ENCODE data around the gene EPB41L2.
"Not testable (repeated sequence)": the region's sequence is repeated elsewhere in the genome, so short reads cannot be mapped to it uniquely, and the experiment has no call there.

EPB41L2 gene

DNA sequence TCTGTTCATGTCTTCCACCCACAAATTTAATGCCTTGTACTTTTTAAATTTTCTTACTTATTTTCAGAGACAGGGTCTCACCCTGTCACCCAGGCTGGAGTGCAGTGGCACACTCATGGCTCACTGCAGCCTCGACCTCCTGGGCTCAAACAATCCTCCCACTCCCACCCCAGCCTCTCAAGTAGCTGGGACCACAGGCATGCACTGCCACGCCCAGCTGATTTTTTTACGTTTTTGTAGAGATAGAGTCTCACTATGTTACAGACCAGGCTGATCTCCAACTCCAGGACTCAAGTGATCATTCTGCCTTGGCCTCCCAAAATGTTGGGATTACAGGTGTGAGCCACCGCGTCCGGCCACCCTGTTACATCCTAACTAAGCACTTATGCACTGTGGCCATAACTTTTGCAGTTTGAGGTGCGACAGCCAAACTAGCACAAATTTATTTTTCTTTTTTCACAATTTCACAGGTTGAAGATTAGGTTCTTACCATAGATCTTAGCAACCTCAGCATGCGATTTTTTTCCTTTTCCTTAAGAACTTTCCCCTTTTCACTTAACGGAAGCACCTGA, 92.1 kb downstream of the EPB41L2 start:
- no peak for DNase-seq

GRCh38 chr6:130969791-130970491, 93.1 kb downstream of the EPB41L2 start:
- no peak for DNase-seq

DNA sequence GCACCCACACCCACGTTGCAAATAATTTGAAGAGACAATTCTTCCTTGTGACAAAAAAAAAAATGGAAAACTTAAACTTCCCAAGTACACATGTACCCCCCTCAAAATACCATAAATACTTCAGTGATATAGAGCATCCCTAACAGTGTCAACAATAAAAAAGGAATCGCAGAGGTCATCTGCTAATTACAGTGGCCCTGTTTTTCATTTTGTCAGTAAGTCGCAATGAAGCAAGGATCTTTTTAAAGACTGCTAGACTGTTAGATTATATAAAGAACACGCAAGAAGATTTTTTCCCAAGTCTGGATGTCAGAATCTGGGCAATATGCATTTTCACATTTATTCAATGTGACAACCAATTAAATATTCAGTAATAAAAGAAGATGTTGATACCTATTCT, 93.9 kb downstream of the EPB41L2 start:
- no peak for DNase-seq

GRCh38 chr6:130968476-130968875, 94.6 kb downstream of the EPB41L2 start:
- DNase-seq: no peak

DNA sequence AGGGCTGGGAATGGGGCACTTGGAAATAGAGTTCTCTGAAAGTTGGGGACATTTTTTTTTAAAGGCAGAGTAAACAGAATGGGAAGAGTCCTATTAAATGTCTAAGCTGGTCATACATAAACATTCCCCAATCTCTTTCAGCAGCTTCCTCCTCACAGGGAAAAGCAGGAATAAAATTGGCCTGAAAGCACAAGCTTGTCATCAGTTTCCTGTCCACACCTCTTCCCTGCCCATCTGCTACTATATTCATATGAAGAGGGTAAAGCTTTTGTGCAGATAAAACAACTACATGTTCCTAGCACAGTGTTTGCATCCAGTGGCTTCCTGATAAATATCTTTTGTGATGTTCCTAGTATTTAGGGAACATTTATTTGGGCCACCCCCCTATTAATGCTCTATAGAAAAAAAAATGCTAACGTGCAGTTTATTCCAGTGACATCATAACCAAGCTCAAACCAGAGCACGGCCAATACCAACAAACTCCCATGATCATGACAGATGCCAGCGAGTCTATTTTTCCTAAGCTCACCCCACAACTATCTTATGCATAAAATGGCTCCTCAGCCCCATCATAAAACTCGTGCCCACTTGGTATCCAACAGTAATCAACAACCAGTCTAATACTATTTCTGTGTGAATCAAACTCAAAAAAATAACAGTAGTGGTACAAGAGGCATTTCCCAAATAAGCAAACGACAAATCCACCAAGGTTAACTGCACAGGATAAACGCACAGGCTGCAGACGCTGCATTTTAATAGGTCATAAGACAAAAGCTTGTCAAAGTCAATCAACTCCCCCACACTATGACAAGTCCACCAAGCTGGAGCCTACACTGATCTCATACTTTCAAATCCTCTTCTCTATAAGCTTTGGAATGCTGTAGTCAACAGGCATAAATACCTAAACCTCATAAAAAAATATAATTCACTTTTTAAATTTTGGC, 95.3 kb downstream of the EPB41L2 start:
- no peak for DNase-seq

- DNase-seq: peak; percentile 6
Measured at GRCh38 chr6:130966344-130966980, 96.6 kb downstream of the EPB41L2 start.

DNA sequence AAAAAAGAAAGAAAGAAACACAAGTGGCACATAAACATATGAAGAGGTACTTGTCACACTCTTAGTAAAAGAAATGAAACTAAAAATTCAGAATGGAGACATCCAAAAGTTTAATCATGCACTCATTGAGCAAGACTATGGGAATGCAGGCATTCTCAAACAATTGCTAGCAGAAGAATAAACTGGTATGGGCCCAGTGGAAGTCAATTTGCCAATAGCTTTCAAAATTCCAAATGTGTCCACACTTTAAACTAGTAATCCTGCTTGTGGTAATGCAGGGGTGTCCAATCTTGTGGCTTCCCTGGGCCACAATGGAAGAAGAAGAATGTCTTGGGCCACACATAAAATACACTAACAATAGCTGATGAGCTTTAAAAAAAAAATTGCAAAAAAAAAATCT, 97.4 kb downstream of the EPB41L2 start:
- no peak for DNase-seq

GRCh38 chr6:130964808-130965604, 98.0 kb downstream of the EPB41L2 start:
- no peak for DNase-seq

DNA sequence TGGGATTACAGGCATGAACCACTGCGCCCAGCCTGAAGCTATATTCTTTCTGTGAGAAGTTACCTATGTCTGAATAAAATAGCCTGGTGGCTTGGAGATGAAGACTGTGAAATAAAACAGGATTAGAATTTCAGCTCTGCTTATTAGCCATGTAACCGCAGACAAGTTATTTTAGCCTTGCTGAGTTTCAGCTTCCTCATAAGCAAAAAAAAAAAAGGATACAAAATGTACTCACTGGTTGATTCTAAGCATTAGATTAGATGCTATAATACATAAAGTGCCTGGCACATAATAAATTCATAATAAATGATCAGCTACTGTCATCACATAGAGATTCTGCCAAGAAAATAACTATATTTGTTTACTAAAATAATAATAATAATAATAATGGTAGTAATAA, 98.8 kb downstream of the EPB41L2 start:
- DNase-seq: no peak

GRCh38 chr6:130962966-130963365, 100.1 kb downstream of the EPB41L2 start:
- no peak for DNase-seq

GRCh38 chr6:130961148-130961547, 101.9 kb downstream of the EPB41L2 start:
- no peak for DNase-seq

GRCh38 chr6:130959951-130960350, 103.1 kb downstream of the EPB41L2 start:
- no peak for DNase-seq

DNA sequence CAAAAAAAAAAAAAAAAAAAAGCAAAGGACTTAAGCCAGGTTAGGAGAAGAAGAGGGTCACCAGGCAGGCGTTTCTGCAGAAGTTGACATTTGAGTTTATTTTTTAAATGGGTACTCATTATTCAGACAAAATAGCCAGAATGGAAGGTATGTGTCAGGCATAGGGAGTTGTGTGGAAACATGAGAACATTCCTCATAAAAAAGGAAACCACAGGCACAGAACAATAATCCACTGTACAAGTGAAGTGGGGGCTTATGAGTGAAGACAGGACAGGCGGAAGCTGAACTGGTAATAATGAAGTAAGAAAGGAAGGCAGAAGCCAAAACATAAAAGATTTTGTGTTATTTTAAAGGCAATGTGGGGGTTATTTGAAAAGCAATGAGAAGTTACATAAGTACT, 104.6 kb downstream of the EPB41L2 start:
- DNase-seq: no peak

DNA sequence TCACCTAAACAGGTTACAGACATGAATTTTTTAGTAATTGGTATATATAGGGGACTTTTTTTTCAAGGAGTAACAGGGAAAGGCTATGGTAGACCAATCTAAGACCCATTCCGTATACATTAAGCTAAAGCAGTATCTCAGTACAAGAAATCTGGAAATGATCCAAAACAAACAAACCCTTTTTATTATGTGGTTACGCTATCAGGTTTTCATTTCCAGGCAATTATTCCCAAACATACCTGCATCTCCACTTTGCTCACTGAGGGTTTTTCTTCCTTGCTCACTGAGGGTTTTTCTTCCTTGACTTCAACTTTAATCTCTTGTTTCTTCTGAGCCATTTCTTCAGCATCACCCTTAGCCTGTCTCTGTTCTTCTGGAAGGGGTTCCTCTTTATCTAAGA, 107.3 kb downstream of the EPB41L2 start:
- DNase-seq: no peak

DNA sequence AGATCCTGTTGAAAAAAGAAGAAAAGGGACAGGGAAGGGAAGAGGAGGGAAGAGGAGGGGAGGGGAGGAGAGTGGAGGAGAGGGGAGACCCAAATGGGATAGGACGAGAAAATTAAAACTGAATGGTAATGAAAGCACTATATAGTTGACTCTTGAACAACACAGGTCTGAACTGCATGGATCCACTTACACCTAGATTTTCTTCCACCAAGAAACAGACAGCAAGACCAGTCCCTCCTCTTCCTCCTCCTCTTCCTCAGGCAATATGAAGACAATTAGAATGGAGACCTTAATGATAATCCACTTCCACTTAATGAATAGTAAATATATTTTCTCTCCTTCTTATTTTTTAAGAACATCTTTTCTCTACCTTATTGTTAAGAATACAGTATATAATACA, 113.5 kb downstream of the EPB41L2 start:
- no peak for DNase-seq

DNA sequence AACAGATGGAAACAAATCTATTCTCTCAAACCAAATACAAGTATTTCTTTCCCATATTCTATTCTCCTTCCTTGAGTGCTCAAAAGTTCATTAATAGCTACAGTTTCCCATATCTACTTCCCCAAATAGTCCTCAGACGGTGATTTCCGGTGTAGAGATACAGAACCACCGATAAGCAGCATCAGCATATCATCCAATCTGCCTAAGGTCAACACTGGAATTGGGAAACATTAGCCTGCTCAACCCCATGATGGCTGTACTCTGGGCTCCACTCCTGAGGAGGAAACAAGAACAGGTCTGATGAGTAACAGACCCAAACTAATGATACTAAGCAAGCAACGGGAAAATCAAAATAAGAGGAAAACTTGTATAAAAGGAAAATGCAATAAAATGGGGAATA, 115.6 kb downstream of the EPB41L2 start:
- no peak for DNase-seq

DNA sequence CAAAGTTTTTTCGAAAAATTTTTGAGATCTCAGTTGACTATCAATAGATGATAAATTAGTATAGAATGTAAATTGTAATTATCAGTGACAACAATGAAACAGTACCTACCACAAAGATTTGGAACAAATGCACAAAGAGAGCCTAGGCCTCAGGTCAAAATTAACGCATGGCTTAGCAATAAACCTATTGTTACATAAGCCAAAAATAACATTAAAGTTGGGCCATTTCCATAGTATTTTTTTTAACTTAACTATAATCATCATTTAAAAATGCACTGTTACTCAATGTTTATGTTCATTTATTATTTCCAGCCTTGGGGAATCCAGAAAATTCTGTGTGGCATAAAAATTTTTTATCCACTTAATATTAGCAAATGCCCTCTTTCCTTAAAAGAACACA, 117.0 kb downstream of the EPB41L2 start:
- no peak for DNase-seq

DNA sequence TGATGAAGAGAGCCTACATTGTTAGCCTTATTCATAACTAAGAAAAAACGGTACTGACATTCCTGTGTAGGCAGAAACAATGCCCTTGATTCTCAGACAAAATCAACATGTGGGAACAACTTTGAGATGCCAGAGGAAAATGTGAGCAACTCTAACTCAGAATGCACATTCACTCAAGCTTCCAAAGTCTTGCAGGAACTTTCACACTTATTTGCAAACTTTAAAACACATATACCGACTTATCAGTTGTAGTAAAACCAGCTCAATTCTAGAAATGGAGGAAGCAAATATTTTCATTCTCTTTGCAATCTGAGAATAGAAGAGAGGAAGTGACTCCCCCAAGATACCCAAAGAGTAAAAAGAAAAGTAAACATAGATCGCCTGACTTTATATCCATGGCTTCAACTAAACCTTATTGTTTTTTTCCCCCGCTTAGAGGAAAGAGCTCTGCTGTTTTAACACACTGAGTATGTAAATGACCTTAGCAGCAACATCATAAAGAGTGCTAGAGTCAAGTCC, 117.6 kb downstream of the EPB41L2 start:
- DNase-seq: no peak

DNA sequence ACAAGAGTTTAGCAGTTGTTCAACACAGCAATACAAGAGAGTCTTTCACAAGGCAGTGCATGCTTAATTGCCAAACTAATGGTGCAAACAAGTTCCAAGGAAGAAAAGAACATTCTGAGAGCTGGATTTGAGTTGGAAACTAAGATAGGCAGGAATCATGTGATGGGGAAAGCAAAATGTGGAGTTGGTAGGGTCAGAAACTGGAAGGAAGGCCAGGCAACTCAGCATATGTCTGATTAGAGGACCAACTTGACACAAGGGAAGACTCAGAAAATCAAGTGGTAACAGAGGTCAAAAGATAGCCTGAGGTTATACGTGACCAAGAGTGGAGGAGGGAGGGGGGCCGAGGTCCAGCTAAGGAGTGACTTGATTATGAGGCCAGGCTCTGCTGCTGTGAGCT, 118.6 kb downstream of the EPB41L2 start:
- DNase-seq: no peak

- no peak for DNase-seq
Measured at GRCh38 chr6:130943738-130944137, 119.3 kb downstream of the EPB41L2 start.

GRCh38 chr6:130942752-130943151, 120.3 kb downstream of the EPB41L2 start:
- DNase-seq: not testable (repeated sequence)

GRCh38 chr6:130937942-130938604, 125.0 kb downstream of the EPB41L2 start:
- DNase-seq: no peak

All from KG1 (cell line).